ENCODE measurements around the gene VPS26B.

DNA sequence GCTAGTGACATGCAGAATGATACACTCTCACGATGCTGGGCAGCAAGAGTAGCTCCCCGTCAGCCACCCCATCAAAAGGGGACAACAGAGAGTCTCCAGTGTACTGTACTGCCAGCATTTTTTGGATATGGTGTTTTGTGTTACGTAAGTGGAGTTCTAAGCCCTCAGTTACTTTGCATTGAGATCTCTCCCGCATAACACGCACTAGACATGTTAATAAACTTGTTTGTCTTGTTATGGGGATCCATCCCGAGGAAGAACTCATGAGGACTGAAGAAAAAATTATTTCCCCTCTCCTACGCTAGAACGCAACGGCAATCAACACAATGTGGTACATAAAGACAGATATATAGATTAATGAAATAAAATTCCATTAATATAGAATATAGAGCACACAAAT, 24.9 kb upstream of the VPS26B start:
- TF ChIP-seq POLR2A (IDR thresholded peaks at IDR 0.05): no peak
- TF ChIP-seq, protein P1, sequence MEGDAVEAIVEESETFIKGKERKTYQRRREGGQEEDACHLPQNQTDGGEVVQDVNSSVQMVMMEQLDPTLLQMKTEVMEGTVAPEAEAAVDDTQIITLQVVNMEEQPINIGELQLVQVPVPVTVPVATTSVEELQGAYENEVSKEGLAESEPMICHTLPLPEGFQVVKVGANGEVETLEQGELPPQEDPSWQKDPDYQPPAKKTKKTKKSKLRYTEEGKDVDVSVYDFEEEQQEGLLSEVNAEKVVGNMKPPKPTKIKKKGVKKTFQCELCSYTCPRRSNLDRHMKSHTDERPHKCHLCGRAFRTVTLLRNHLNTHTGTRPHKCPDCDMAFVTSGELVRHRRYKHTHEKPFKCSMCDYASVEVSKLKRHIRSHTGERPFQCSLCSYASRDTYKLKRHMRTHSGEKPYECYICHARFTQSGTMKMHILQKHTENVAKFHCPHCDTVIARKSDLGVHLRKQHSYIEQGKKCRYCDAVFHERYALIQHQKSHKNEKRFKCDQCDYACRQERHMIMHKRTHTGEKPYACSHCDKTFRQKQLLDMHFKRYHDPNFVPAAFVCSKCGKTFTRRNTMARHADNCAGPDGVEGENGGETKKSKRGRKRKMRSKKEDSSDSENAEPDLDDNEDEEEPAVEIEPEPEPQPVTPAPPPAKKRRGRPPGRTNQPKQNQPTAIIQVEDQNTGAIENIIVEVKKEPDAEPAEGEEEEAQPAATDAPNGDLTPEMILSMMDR (IDR thresholded peaks at IDR 0.05): no peak

All from sigmoid colon (tissue), 3 donors.